ENCODE results near the gene BEND6. TPM values are rescaled to one million over a fixed set of nuclear protein-coding genes. Genes with fewer than 3 reads are reported as not detected.
A peak's percentile ranks its signal among the peaks of the same experiment; 100 is the strongest.

Gene BEND6
- total and polyA plus RNA-seq, 2 of the 4 experiments (the other 2 are of a cell fraction) = 4.1 to 9.7 TPM

GRCh38 chr6:56938649-56939191 lies 16.2 kb upstream of the BEND6 start:
- H3K27me3 ChIP-seq (ENCODE audit: control insufficient read depth, insufficient read depth, low read length) = no peaks in the 10 kb centered on the region
- intact Hi-C loops (cut with micrococcal nuclease) = no loop called here
- TF ChIP-seq CHD1 (IDR thresholded peaks at IDR 0.05; ENCODE audit: low read depth, low read length) = no peak
- no peak for TF ChIP-seq SMC3 (IDR thresholded peaks at IDR 0.05; ENCODE audit: low read depth, low read length)
- no peak for TF ChIP-seq CTCF (conservative IDR thresholded peaks at IDR 0.05; ENCODE audit: low read depth, low read length)
- TF ChIP-seq RAD21 (IDR thresholded peaks at IDR 0.05; ENCODE audit: low read length) = 0 out of 2 replicates have a peak, but pooled peaks have one; percentile 8
- peak; percentile 57 for TF ChIP-seq MAFK (IDR thresholded peaks at IDR 0.05; ENCODE audit: low read depth, low read length)
- TF ChIP-seq RCOR1 (IDR thresholded peaks at IDR 0.05; ENCODE audit: insufficient replicate concordance, low read length) = peak; percentile 57
- TF ChIP-seq ELK1 (IDR thresholded peaks at IDR 0.05; ENCODE audit: borderline replicate concordance, low read depth, low read length) = no peak
- no peak for TF ChIP-seq MAZ (IDR thresholded peaks at IDR 0.05; ENCODE audit: borderline replicate concordance, low read depth, low read length)
- peak; percentile 50; the same call in 1 of the 2 replicates for TF ChIP-seq BHLHE40 (IDR thresholded peaks at IDR 0.05; ENCODE audit: low read depth, low read length)
- TF ChIP-seq POLR2A (IDR thresholded peaks at IDR 0.05; ENCODE audit: low read depth, low read length) = no peak
- peak; percentile 63 for TF ChIP-seq NFE2L2 (IDR thresholded peaks at IDR 0.05; ENCODE audit: low read depth, low read length)
- no peak for TF ChIP-seq RFX5 (IDR thresholded peaks at IDR 0.05; ENCODE audit: low read depth, low read length)
- no peak for TF ChIP-seq CEBPB (IDR thresholded peaks at IDR 0.05; ENCODE audit: low read depth, low read length)
- TF ChIP-seq FOS (IDR thresholded peaks at IDR 0.05; ENCODE audit: low read depth, low read length) = peak; percentile 96
- peak; percentile 92 for TF ChIP-seq MXI1 (IDR thresholded peaks at IDR 0.05; ENCODE audit: borderline replicate concordance, low read depth, low read length)

More at GRCh38 chr6:56938649-56939191, 16.2 kb upstream of the BEND6 start:
- in situ Hi-C loops (cut with MboI; ENCODE audit: low sequenced_read_pairs) = no loop called here
- Histone ChIP-seq H2AK5ac (ENCODE audit: low read depth, low read length) (no peak overlapping the region; the same call in 1 of the 2 replicates), H3K36me3 (ENCODE audit: control insufficient read depth, insufficient read depth, low read length) (no peaks in the 10 kb centered on the region), H4K8ac (ENCODE audit: low read depth in 2 of 2, low read length in 2 of 2) (no peak overlapping the region), H2AFZ (replicated peaks; ENCODE audit: low read length, poor library complexity) (no peak overlapping the region), H3K9me3 (ENCODE audit: control insufficient read depth, insufficient read depth, low read length) (peaks cover 6% of the 10 kb centered on the region), H3K79me1 (ENCODE audit: low read depth in 1 of 2, low read length in 2 of 2) (peaks cover 2 to 12% of the 10 kb centered on the region in 2 experiments; a peak in 2 of 4 replicates), H3K9ac (ENCODE audit: low read depth, low read length) (no peak overlapping the region), H3K56ac (ENCODE audit: extremely low read depth, insufficient read depth, low read length) (no peak overlapping the region), H3K4me2 (ENCODE audit: low read depth, low read length) (peak overlapping the region; percentile 0; the same call in 1 of the 2 replicates), H4K91ac (ENCODE audit: insufficient read depth, low read depth, low read length) (no peak overlapping the region), H2BK5ac (ENCODE audit: low read depth, low read length, poor library complexity, severe bottlenecking) (peak overlapping the region; percentile 49), H3K9me1 (ENCODE audit: insufficient read depth, low read length) (no peaks in the 10 kb centered on the region), H4K5ac (ENCODE audit: low read depth, low read length) (no peak overlapping the region), H3K14ac (replicated peaks; ENCODE audit: low read depth, low read length) (no peak overlapping the region), H3K4me3 (ENCODE audit: insufficient read depth, low read depth, low read length) (no peak overlapping the region), H2BK20ac (ENCODE audit: low read depth, low read length) (peak overlapping the region; percentile 30; the same call in 1 of the 2 replicates), H3K4ac (ENCODE audit: low read depth, low read length) (peak overlapping the region; percentile 42; the same call in 1 of the 2 replicates), H3K4me1 (ENCODE audit: control insufficient read depth, insufficient read depth, low read length) (peaks cover 3% of the 10 kb centered on the region; the same call in 1 of the 2 replicates), H3K18ac (ENCODE audit: low read depth, low read length) (no peak overlapping the region; the same call in 1 of the 2 replicates), H3K27ac (ENCODE audit: insufficient read depth, low read length) (no peak overlapping the region), H2BK15ac (ENCODE audit: low read depth, low read length) (peak overlapping the region; percentile 21; the same call in 1 of the 3 replicates), H2BK120ac (ENCODE audit: low read depth, low read length) (0 out of 2 replicates have a peak overlapping the region, but pooled peaks have one; percentile 1), H2AK9ac (replicated peaks; ENCODE audit: low read depth, low read length, poor library complexity) (no peak overlapping the region), H4K20me1 (ENCODE audit: insufficient read depth, low read length) (peaks cover 6% of the 10 kb centered on the region; the same call in 1 of the 2 replicates), H3K23ac (ENCODE audit: low read depth, low read length) (no peak overlapping the region)
- DNase-seq (peak; percentile 99), ATAC-seq (ENCODE audit: low read depth) (peak; percentile 95)
- ChIA-PET CTCF (interaction anchor here (1.0 kb wide), 1 partner anchor 13 kb away, joined by 3 read pairs; no protein-coding TSS in a partner anchor), POLR2A (ENCODE audit: unreplicated experiment) (no interaction called here)
- no TSS peak for BruUV-seq (replicated peaks)
- dilution Hi-C loops (cut with HindIII; ENCODE audit: low sequenced_read_pairs, unreplicated experiment) = no loop called here
- no CpG with 5 or more reads among the region's 1 CpG for WGBS, 2 experiments (ENCODE audit: extremely low coverage in 2 of 2, insufficient read length in 1 of 2)

Measured in IMR-90 (cell line).